ENCODE results near the gene BAIAP3. TPM values are rescaled to one million over a fixed set of nuclear protein-coding genes. Genes with fewer than 3 reads are reported as not detected.

BAIAP3 gene
- total and polyA plus RNA-seq, 2 of the 4 experiments (the other 2 are of a cell fraction): 0.36 to 0.65 TPM

- Histone ChIP-seq H2BK20ac (ENCODE audit: low read depth, low read length) (no peak overlapping the region), H3K4me2 (ENCODE audit: low read depth, low read length) (no peak overlapping the region), H3K4ac (ENCODE audit: low read depth, low read length) (no peak overlapping the region), H3K9ac (ENCODE audit: low read depth, low read length) (no peak overlapping the region), H3K27me3 (ENCODE audit: control insufficient read depth, insufficient read depth, low read length) (no peaks in the 10 kb centered on the region), H4K91ac (ENCODE audit: insufficient read depth, low read depth, low read length) (no peak overlapping the region), H3K56ac (ENCODE audit: extremely low read depth, insufficient read depth, low read length) (no peak overlapping the region), H3K9me1 (ENCODE audit: insufficient read depth, low read length) (no peaks in the 10 kb centered on the region), H3K79me1 (ENCODE audit: low read depth in 1 of 2, low read length in 2 of 2) (no peaks in the 10 kb centered on the region), H4K5ac (ENCODE audit: low read depth, low read length) (no peak overlapping the region), H3K9me3 (ENCODE audit: control insufficient read depth, insufficient read depth, low read length) (no peaks in the 10 kb centered on the region), H2BK15ac (ENCODE audit: low read depth, low read length) (no peak overlapping the region), H4K20me1 (ENCODE audit: insufficient read depth, low read length) (no peaks in the 10 kb centered on the region), H3K23ac (ENCODE audit: low read depth, low read length) (no peak overlapping the region), H3K4me1 (ENCODE audit: control insufficient read depth, insufficient read depth, low read length) (no peaks in the 10 kb centered on the region), H3K4me3 (ENCODE audit: insufficient read depth, low read depth, low read length) (no peak overlapping the region), H4K8ac (ENCODE audit: low read depth in 2 of 2, low read length in 2 of 2) (no peak overlapping the region), H2AK9ac (replicated peaks; ENCODE audit: low read depth, low read length, poor library complexity) (no peak overlapping the region), H2AK5ac (ENCODE audit: low read depth, low read length) (no peak overlapping the region), H2AFZ (replicated peaks; ENCODE audit: low read length, poor library complexity) (no peak overlapping the region), H2BK120ac (ENCODE audit: low read depth, low read length) (no peak overlapping the region), H3K14ac (replicated peaks; ENCODE audit: low read depth, low read length) (no peak overlapping the region), H3K18ac (ENCODE audit: low read depth, low read length) (no peak overlapping the region), H3K36me3 (ENCODE audit: control insufficient read depth, insufficient read depth, low read length) (peaks cover 46% of the 10 kb centered on the region), H3K27ac (ENCODE audit: insufficient read depth, low read length) (no peak overlapping the region), H2BK5ac (ENCODE audit: low read depth, low read length, poor library complexity, severe bottlenecking) (no peak overlapping the region)
- BruUV-seq (replicated peaks): no TSS peak
- in situ Hi-C loops (cut with MboI; ENCODE audit: low sequenced_read_pairs) (no loop called here), intact Hi-C loops (cut with micrococcal nuclease) (no loop called here), dilution Hi-C loops (cut with HindIII; ENCODE audit: low sequenced_read_pairs, unreplicated experiment) (no loop called here)
- 95% methylated on average over 7 of the region's 9 CpGs; no CpG with 5 or more reads in 1 of the 2 experiments for WGBS, 2 experiments (ENCODE audit: extremely low coverage in 2 of 2, insufficient read length in 1 of 2)
- ChIA-PET CTCF (no interaction called here), POLR2A (ENCODE audit: unreplicated experiment) (no interaction called here)
- DNase-seq (no peak), ATAC-seq (ENCODE audit: low read depth) (no peak)
- TF ChIP-seq MAZ (IDR thresholded peaks at IDR 0.05; ENCODE audit: borderline replicate concordance, low read depth, low read length) (no peak), NFE2L2 (IDR thresholded peaks at IDR 0.05; ENCODE audit: low read depth, low read length) (no peak), CEBPB (IDR thresholded peaks at IDR 0.05; ENCODE audit: low read depth, low read length) (no peak)
- TF ChIP-seq, protein P1, sequence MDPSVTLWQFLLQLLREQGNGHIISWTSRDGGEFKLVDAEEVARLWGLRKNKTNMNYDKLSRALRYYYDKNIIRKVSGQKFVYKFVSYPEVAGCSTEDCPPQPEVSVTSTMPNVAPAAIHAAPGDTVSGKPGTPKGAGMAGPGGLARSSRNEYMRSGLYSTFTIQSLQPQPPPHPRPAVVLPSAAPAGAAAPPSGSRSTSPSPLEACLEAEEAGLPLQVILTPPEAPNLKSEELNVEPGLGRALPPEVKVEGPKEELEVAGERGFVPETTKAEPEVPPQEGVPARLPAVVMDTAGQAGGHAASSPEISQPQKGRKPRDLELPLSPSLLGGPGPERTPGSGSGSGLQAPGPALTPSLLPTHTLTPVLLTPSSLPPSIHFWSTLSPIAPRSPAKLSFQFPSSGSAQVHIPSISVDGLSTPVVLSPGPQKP (IDR thresholded peaks at IDR 0.05; ENCODE audit: borderline replicate concordance, low read depth, low read length): no peak
- TF ChIP-seq, protein P2, sequence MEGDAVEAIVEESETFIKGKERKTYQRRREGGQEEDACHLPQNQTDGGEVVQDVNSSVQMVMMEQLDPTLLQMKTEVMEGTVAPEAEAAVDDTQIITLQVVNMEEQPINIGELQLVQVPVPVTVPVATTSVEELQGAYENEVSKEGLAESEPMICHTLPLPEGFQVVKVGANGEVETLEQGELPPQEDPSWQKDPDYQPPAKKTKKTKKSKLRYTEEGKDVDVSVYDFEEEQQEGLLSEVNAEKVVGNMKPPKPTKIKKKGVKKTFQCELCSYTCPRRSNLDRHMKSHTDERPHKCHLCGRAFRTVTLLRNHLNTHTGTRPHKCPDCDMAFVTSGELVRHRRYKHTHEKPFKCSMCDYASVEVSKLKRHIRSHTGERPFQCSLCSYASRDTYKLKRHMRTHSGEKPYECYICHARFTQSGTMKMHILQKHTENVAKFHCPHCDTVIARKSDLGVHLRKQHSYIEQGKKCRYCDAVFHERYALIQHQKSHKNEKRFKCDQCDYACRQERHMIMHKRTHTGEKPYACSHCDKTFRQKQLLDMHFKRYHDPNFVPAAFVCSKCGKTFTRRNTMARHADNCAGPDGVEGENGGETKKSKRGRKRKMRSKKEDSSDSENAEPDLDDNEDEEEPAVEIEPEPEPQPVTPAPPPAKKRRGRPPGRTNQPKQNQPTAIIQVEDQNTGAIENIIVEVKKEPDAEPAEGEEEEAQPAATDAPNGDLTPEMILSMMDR (conservative IDR thresholded peaks at IDR 0.05; ENCODE audit: low read depth, low read length): no peak
Observed at GRCh38 chr16:1398351-1398750, 64.9 kb downstream of the BAIAP3 start.

Other genes with a start within 250 kb of the BAIAP3 start
- not detected in 2 replicates for gene C1QTNF8, start 237.4 kb upstream of the BAIAP3 start, total RNA-seq (2012; rRNA removed)
- gene C1QTNF8, start 237.4 kb upstream of the BAIAP3 start, polyA plus RNA-seq (2012; rRNA removed): not detected in 2 replicates
- 1.6 and 1.7 TPM in 2 replicates for gene CACNA1H, start 180.5 kb upstream of the BAIAP3 start, total RNA-seq (2012; rRNA removed)
- 5.8 and 6.1 TPM in 2 replicates for gene CACNA1H, start 180.5 kb upstream of the BAIAP3 start, polyA plus RNA-seq (2012; rRNA removed)
- gene TPSG1, start 108.4 kb upstream of the BAIAP3 start, total RNA-seq (2012; rRNA removed): not detected in 2 replicates
- gene TPSG1, start 108.4 kb upstream of the BAIAP3 start, polyA plus RNA-seq (2012; rRNA removed): not detected in 2 replicates
- not detected in 2 replicates for gene TPSB2, start 103.5 kb upstream of the BAIAP3 start, total RNA-seq (2012; rRNA removed)
- not detected in 2 replicates for gene TPSB2, start 103.5 kb upstream of the BAIAP3 start, polyA plus RNA-seq (2012; rRNA removed)
- not detected in 2 replicates for gene TPSAB1, start 92.9 kb upstream of the BAIAP3 start, total RNA-seq (2012; rRNA removed)
- not detected in 2 replicates for gene TPSAB1, start 92.9 kb upstream of the BAIAP3 start, polyA plus RNA-seq (2012; rRNA removed)
- not detected in 2 replicates for gene TPSD1, start 77.6 kb upstream of the BAIAP3 start, total RNA-seq (2012; rRNA removed)
- not detected in 2 replicates for gene TPSD1, start 77.6 kb upstream of the BAIAP3 start, polyA plus RNA-seq (2012; rRNA removed)
- 30.8 and 45.0 TPM in 2 replicates for gene UBE2I, start 24.0 kb upstream of the BAIAP3 start, total RNA-seq (2012; rRNA removed)
- 113 and 140 TPM in 2 replicates for gene UBE2I, start 24.0 kb upstream of the BAIAP3 start, polyA plus RNA-seq (2012; rRNA removed)
- 38.0 and 46.4 TPM in 2 replicates for gene TSR3, start 18.2 kb downstream of the BAIAP3 start, total RNA-seq (2012; rRNA removed)
- gene TSR3, start 18.2 kb downstream of the BAIAP3 start, polyA plus RNA-seq (2012; rRNA removed): 52.9 and 77.8 TPM in 2 replicates
- 14.7 and 14.9 TPM in 2 replicates for gene GNPTG, start 18.3 kb downstream of the BAIAP3 start, total RNA-seq (2012; rRNA removed)
- gene GNPTG, start 18.3 kb downstream of the BAIAP3 start, polyA plus RNA-seq (2012; rRNA removed): 70.8 and 85.2 TPM in 2 replicates
- 3.6 and 4.1 TPM in 2 replicates for gene UNKL, start 81.1 kb downstream of the BAIAP3 start, total RNA-seq (2012; rRNA removed)
- gene UNKL, start 81.1 kb downstream of the BAIAP3 start, polyA plus RNA-seq (2012; rRNA removed): 13.3 and 15.1 TPM in 2 replicates
- 15.1 and 18.1 TPM in 2 replicates for gene UQCC4, start 87.1 kb downstream of the BAIAP3 start, total RNA-seq (2012; rRNA removed)
- gene UQCC4, start 87.1 kb downstream of the BAIAP3 start, polyA plus RNA-seq (2012; rRNA removed): 17.2 and 21.2 TPM in 2 replicates
- not detected in 2 replicates for gene PERCC1, start 97.4 kb downstream of the BAIAP3 start, total RNA-seq (2012; rRNA removed)
- gene PERCC1, start 97.4 kb downstream of the BAIAP3 start, polyA plus RNA-seq (2012; rRNA removed): not detected in 2 replicates
- gene CCDC154, start 110.9 kb downstream of the BAIAP3 start, total RNA-seq (2012; rRNA removed): under 0.01 TPM in 1 of 2 replicates, not detected in the other
- gene CCDC154, start 110.9 kb downstream of the BAIAP3 start, polyA plus RNA-seq (2012; rRNA removed): 0.09 TPM in 1 of 2 replicates, not detected in the other
- gene CLCN7, start 141.4 kb downstream of the BAIAP3 start, total RNA-seq (2012; rRNA removed): 10.8 TPM in 2 replicates
- gene CLCN7, start 141.4 kb downstream of the BAIAP3 start, polyA plus RNA-seq (2012; rRNA removed): 45.2 and 52.9 TPM in 2 replicates
- gene PTX4, start 155.3 kb downstream of the BAIAP3 start, total RNA-seq (2012; rRNA removed): not detected in 2 replicates
- 0.07 TPM in 1 of 2 replicates, not detected in the other for gene PTX4, start 155.3 kb downstream of the BAIAP3 start, polyA plus RNA-seq (2012; rRNA removed)
- 5.8 and 6.6 TPM in 2 replicates for gene TELO2, start 159.7 kb downstream of the BAIAP3 start, total RNA-seq (2012; rRNA removed)
- gene TELO2, start 159.7 kb downstream of the BAIAP3 start, polyA plus RNA-seq (2012; rRNA removed): 26.6 and 28.2 TPM in 2 replicates
- gene TMEM204, start 200.0 kb downstream of the BAIAP3 start, total RNA-seq (2012; rRNA removed): 7.0 and 7.2 TPM in 2 replicates
- gene TMEM204, start 200.0 kb downstream of the BAIAP3 start, polyA plus RNA-seq (2012; rRNA removed): 12.3 and 13.2 TPM in 2 replicates

All from IMR-90 (cell line).